Activated naive CD4-positive, alpha-beta T cell treated with anti-CD3 and anti-CD28 coated beads, Interleukin-2, amount 10 ng/mL, durations not matched to agents 7 days and 5 days (primary cell): ENCODE measurements around the gene ZBTB42.

Source experiments
- CTCF ChIA-PET: fragments of 350-600 bp; sonication (Branson Sonifier 250); formaldehyde crosslinking; loops from one replicate; lab custom pipeline; 2021; ENCODE audit warnings: antibody characterized with exemption; lab: Charles Lee
- DNase-seq: peaks from one replicate; pipeline ENCODE4 v3.0.0-alpha.2; 2020
- H3K27ac Mint-ChIP-seq: one replicate; pipeline ENCODE4 v1.8.0; 2021; ENCODE audit warnings: mild to moderate bottlenecking, moderate library complexity, mixed read lengths
- H3K27me3 Mint-ChIP-seq: one replicate; pipeline ENCODE4 v1.8.0; 2021; ENCODE audit warnings: mild to moderate bottlenecking, mixed read lengths
- H3K36me3 Mint-ChIP-seq: one replicate; pipeline ENCODE4 v1.8.0; 2021; ENCODE audit warnings: mixed read lengths
- H3K4me1 Mint-ChIP-seq: one replicate; pipeline ENCODE4 v1.8.0; 2021; ENCODE audit warnings: mixed read lengths
- H3K4me3 Mint-ChIP-seq: one replicate; pipeline ENCODE4 v1.8.0; 2021; ENCODE audit warnings: mild to moderate bottlenecking, moderate library complexity, mixed read lengths
- H3K9me3 Mint-ChIP-seq: one replicate; pipeline ENCODE4 v1.8.0; 2021; ENCODE audit warnings: mixed read lengths

Gene ZBTB42

GRCh38 chr14:104800771-104801519, at the start of gene ZBTB42:
Gene ZBTB42, plus strand, starts transcription at chr14:104801101. Its CDS starts 97 bp downstream, at chr14:104801198.
- CTCF ChIA-PET: interaction anchor here (1.1 to 1.7 kb wide), 3 partner anchors 12 to 32 kb away, joined by 3 to 6 read pairs (median 3); no protein-coding TSS in a partner anchor
- peak; percentile 86 for DNase-seq
- Mint-ChIP-seq H3K27ac (peak within 1 kb of the TSS; percentile 84), H3K9me3 (no peaks in the 10 kb centered on the region), H3K36me3 (no peaks in the 10 kb centered on the region), H3K27me3 (peaks cover 49% of the 10 kb centered on the region), H3K4me3 (peak within 1 kb of the TSS; percentile 84), H3K4me1 (peaks cover 39% of the 10 kb centered on the region)

- DNase-seq: no peak
- Mint-ChIP-seq H3K9me3 (no peaks in the 10 kb centered on the region), H3K36me3 (peaks cover 16% of the 10 kb centered on the region), H3K27ac (peak overlapping the region; percentile 93), H3K4me1 (peaks cover 34% of the 10 kb centered on the region), H3K27me3 (peaks cover 8% of the 10 kb centered on the region), H3K4me3 (peak overlapping the region; percentile 78)
- CTCF ChIA-PET: interaction anchor here (1.0 to 3.2 kb wide), 5 partner anchors 17 to 74 kb away, joined by 4 to 13 read pairs (median 4); no protein-coding TSS in a partner anchor
Observed at GRCh38 chr14:104751539-104752422, 49.1 kb upstream of the ZBTB42 start.

- H3K9me3 Mint-ChIP-seq: no peaks in the 10 kb centered on the region
- no peak for DNase-seq
- CTCF ChIA-PET: interaction anchor here (0.7 to 3.2 kb wide), 6 partner anchors 15 to 73 kb away, joined by 3 to 13 read pairs (median 4); no protein-coding TSS in a partner anchor
- peak overlapping the region; percentile 78 for H3K4me3 Mint-ChIP-seq
- peaks cover 8% of the 10 kb centered on the region for H3K27me3 Mint-ChIP-seq
- H3K4me1 Mint-ChIP-seq: peaks cover 40% of the 10 kb centered on the region
- peak overlapping the region; percentile 93 for H3K27ac Mint-ChIP-seq
- peaks cover 20% of the 10 kb centered on the region for H3K36me3 Mint-ChIP-seq
Observed at GRCh38 chr14:104752423-104752734, 48.5 kb upstream of the ZBTB42 start.

GRCh38 chr14:104752735-104753527, 48.0 kb upstream of the ZBTB42 start, which contains the start of gene SIVA1:
Gene SIVA1, plus strand, starts transcription at chr14:104753147. Its CDS starts 55 bp downstream, at chr14:104753202.
- H3K27ac Mint-ChIP-seq: peak within 1 kb of the TSS; percentile 93
- peaks cover 45% of the 10 kb centered on the region for H3K4me1 Mint-ChIP-seq
- CTCF ChIA-PET: interaction anchor here (0.7 to 3.2 kb wide), 6 partner anchors 14 to 73 kb away, joined by 3 to 13 read pairs (median 4); no protein-coding TSS in a partner anchor
- H3K27me3 Mint-ChIP-seq: peaks cover 8% of the 10 kb centered on the region
- peak within 1 kb of the TSS; percentile 78 for H3K4me3 Mint-ChIP-seq
- peaks cover 20% of the 10 kb centered on the region for H3K36me3 Mint-ChIP-seq
- DNase-seq: peak; percentile 100
- no peaks in the 10 kb centered on the region for H3K9me3 Mint-ChIP-seq

- peaks cover 22% of the 10 kb centered on the region for H3K36me3 Mint-ChIP-seq
- peak overlapping the region; percentile 78 for H3K4me3 Mint-ChIP-seq
- peak; percentile 45 for DNase-seq
- H3K9me3 Mint-ChIP-seq: no peaks in the 10 kb centered on the region
- CTCF ChIA-PET: interaction anchor here (1.1 to 3.2 kb wide), 3 partner anchors 13 to 66 kb away, joined by 3 to 13 read pairs (median 4); no protein-coding TSS in a partner anchor
- peaks cover 8% of the 10 kb centered on the region for H3K27me3 Mint-ChIP-seq
- peaks cover 48% of the 10 kb centered on the region for H3K4me1 Mint-ChIP-seq
- H3K27ac Mint-ChIP-seq: peak overlapping the region; percentile 89
Observed at GRCh38 chr14:104753528-104754212, 47.2 kb upstream of the ZBTB42 start.

- Mint-ChIP-seq H3K27me3 (peaks cover 1% of the 10 kb centered on the region), H3K9me3 (no peaks in the 10 kb centered on the region), H3K27ac (peak overlapping the region; percentile 89), H3K4me1 (peaks cover 48% of the 10 kb centered on the region), H3K4me3 (peak overlapping the region; percentile 78), H3K36me3 (peaks cover 26% of the 10 kb centered on the region)
- CTCF ChIA-PET: interaction anchor here (1.1 to 3.2 kb wide), 2 partner anchors 13 to 14 kb away, joined by 3 to 13 read pairs; no protein-coding TSS in a partner anchor
- DNase-seq: no peak
Observed at GRCh38 chr14:104754213-104754851, 46.6 kb upstream of the ZBTB42 start.

GRCh38 chr14:104755621-104756020, 45.3 kb upstream of the ZBTB42 start:
- Mint-ChIP-seq H3K4me3 (no peak overlapping the region), H3K9me3 (no peaks in the 10 kb centered on the region), H3K27ac (peak overlapping the region; percentile 80), H3K4me1 (peaks cover 48% of the 10 kb centered on the region), H3K36me3 (peaks cover 30% of the 10 kb centered on the region), H3K27me3 (no peaks in the 10 kb centered on the region)
- CTCF ChIA-PET: no interaction called here
- DNase-seq: no peak

GRCh38 chr14:104756477-104757237, 44.2 kb upstream of the ZBTB42 start:
- H3K9me3 Mint-ChIP-seq: no peaks in the 10 kb centered on the region
- DNase-seq: peak; percentile 40
- H3K36me3 Mint-ChIP-seq: peaks cover 30% of the 10 kb centered on the region
- no peak overlapping the region for H3K4me3 Mint-ChIP-seq
- CTCF ChIA-PET: interaction anchor here (1.0 to 1.4 kb wide), 3 partner anchors 10 to 69 kb away, joined by 3 to 4 read pairs (median 4); no protein-coding TSS in a partner anchor
- no peaks in the 10 kb centered on the region for H3K27me3 Mint-ChIP-seq
- peaks cover 45% of the 10 kb centered on the region for H3K4me1 Mint-ChIP-seq
- H3K27ac Mint-ChIP-seq: peak overlapping the region; percentile 75

GRCh38 chr14:104757238-104757585, 43.7 kb upstream of the ZBTB42 start:
- no peaks in the 10 kb centered on the region for H3K27me3 Mint-ChIP-seq
- CTCF ChIA-PET: interaction anchor here (1.0 to 1.4 kb wide), 3 partner anchors 10 to 69 kb away, joined by 3 to 4 read pairs (median 4); no protein-coding TSS in a partner anchor
- H3K4me1 Mint-ChIP-seq: peaks cover 45% of the 10 kb centered on the region
- H3K9me3 Mint-ChIP-seq: no peaks in the 10 kb centered on the region
- DNase-seq: no peak
- H3K27ac Mint-ChIP-seq: peak overlapping the region; percentile 75
- H3K36me3 Mint-ChIP-seq: peaks cover 32% of the 10 kb centered on the region
- no peak overlapping the region for H3K4me3 Mint-ChIP-seq

GRCh38 chr14:104757681-104758392, 43.1 kb upstream of the ZBTB42 start:
- Mint-ChIP-seq H3K36me3 (peaks cover 35% of the 10 kb centered on the region), H3K27me3 (no peaks in the 10 kb centered on the region), H3K9me3 (no peaks in the 10 kb centered on the region), H3K4me1 (peaks cover 45% of the 10 kb centered on the region), H3K4me3 (no peak overlapping the region), H3K27ac (peak overlapping the region; percentile 78)
- CTCF ChIA-PET: interaction anchor here (1.0 to 1.5 kb wide), 4 partner anchors 9 to 68 kb away, joined by 3 to 5 read pairs (median 4); no protein-coding TSS in a partner anchor
- no peak for DNase-seq
